Testis (tissue), 2 donors: ENCODE results near the gene TRIM75.

ENCODE experiments used
- CTCF ChIP-seq, 3 experiments: fragments of 450-650 bp in 2 of 3; fragments of 200-600 bp in 1 of 3; sonication (generic) in 1 of 3; IDR thresholded peaks; one replicate each; pipeline ENCODE4 v1.5.1; 2016 to 2019; ENCODE audit warnings: antibody characterized with exemption in 3 of 3, mild to moderate bottlenecking in 2 of 3, moderate library complexity in 1 of 3
- POLR2A ChIP-seq: fragments of 450-650 bp; IDR thresholded peaks from one replicate; pipeline ENCODE4 v1.6.1; 2017; ENCODE audit warnings: antibody characterized with exemption, mild to moderate bottlenecking, moderate library complexity

DNA sequence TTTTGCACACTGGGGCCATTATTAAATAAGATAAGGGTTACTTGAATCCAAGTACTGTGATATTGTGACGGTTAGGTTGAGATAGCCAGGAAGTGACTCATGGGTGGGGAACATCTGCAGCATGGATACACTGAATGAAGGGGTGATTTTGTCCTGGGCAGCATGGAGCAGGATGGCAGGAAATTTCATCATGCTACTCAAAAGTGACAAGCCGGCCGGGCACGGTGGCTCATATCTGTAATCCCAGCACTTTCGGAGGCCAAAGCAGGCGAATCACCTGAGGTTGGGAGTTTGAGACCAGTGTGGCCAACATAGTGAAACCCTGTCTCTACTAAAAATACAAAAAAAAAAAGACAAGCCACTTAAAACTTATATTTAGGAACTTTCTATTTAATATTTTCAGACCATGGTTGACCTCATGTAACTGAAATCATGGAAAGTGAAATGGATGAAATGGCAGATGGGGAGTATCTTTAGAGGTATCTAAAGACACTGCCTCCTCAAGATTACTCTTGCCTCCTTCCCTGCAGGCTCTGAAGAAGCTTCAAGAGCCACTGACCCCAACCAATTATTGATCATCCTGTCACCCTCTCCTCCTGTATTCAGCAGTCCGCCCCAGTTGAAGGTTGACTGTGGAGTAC, 25.8 kb upstream of the TRIM75 start:
- TF ChIP-seq CTCF (IDR thresholded peaks at IDR 0.05) (no peak), POLR2A (no peak)
